Renal cortex interstitium (tissue), 11 donors: ENCODE results near the gene SLC17A8. TPM values are rescaled to one million over a fixed set of nuclear protein-coding genes. Genes with fewer than 3 reads are reported as not detected.

ENCODE experiments used
- DNase-seq, 11 donors: peaks; one replicate each; pipeline ENCODE4 v3.0.0-alpha.2; 2013; ENCODE audit warnings: low read depth in 9 of 11, low spot score in 4 of 11; ENCODE audit errors: extremely low read depth in 1 of 11
- polyA plus RNA-seq, 3 donors: library from polyadenylated mRNA; unstranded; fragments of 120-200 nt; gene quantifications; one replicate each; pipeline ENCODE4 v1.2.1, GENCODE V29; 2013; ENCODE audit not compliant: insufficient read length in 3 of 3

The SLC17A8 gene
- polyA plus RNA-seq, 3 donors: 0.23 to 1.2 (median 1.1) TPM

- DNase-seq: no peak
These were observed 3.6 kb downstream of the SLC17A8 start for GRCh38 chr12:100360450-100360849.

GRCh38 chr12:100364324-100364723 is 7.5 kb downstream of the SLC17A8 start:
- no peak for DNase-seq

- DNase-seq: no peak
These were observed 8.5 kb downstream of the SLC17A8 start for GRCh38 chr12:100365411-100365810.

GRCh38 chr12:100368066-100368465 is 11.2 kb downstream of the SLC17A8 start:
- no peak for DNase-seq

GRCh38 chr12:100371146-100371545 is 14.3 kb downstream of the SLC17A8 start:
- no peak for DNase-seq

GRCh38 chr12:100372853-100373640 is 16.2 kb downstream of the SLC17A8 start:
- no peak for DNase-seq

GRCh38 chr12:100375038-100375735 is 18.3 kb downstream of the SLC17A8 start:
- DNase-seq: peak in 5 of 11 donors; percentile 16 to 36 (median 24)

GRCh38 chr12:100376161-100376560 is 19.3 kb downstream of the SLC17A8 start:
- DNase-seq: no peak

GRCh38 chr12:100381379-100381778 is 24.5 kb downstream of the SLC17A8 start:
- no peak for DNase-seq

- no peak for DNase-seq
These were observed 25.5 kb downstream of the SLC17A8 start for GRCh38 chr12:100382338-100382737.

- peak in 1 of 11 donors; percentile 1 for DNase-seq
These were observed 27.0 kb downstream of the SLC17A8 start for GRCh38 chr12:100383586-100384558.

- no peak for DNase-seq
These were observed 27.7 kb downstream of the SLC17A8 start for GRCh38 chr12:100384559-100384935.

- no peak for DNase-seq
These were observed 31.5 kb downstream of the SLC17A8 start for GRCh38 chr12:100388382-100388781.

- DNase-seq: no peak
These were observed 35.0 kb downstream of the SLC17A8 start for GRCh38 chr12:100391856-100392255.

- no peak for DNase-seq
These were observed 36.3 kb downstream of the SLC17A8 start for GRCh38 chr12:100393200-100393599.

GRCh38 chr12:100395811-100396210 is 38.9 kb downstream of the SLC17A8 start:
- DNase-seq: no peak

GRCh38 chr12:100398307-100398706 is 41.4 kb downstream of the SLC17A8 start:
- DNase-seq: no peak

- no peak for DNase-seq
These were observed 42.2 kb downstream of the SLC17A8 start for GRCh38 chr12:100399095-100399494.

- DNase-seq: no peak
These were observed 44.8 kb downstream of the SLC17A8 start for GRCh38 chr12:100401660-100402059.
